ENCODE results near the gene ICAM5.
"Not testable (repeated sequence)": the region's sequence is repeated elsewhere in the genome, so short reads cannot be mapped to it uniquely, and the experiment has no call there.

ICAM5 gene

GRCh38 chr19:10321417-10321797 is 31.7 kb downstream of the ICAM5 start:
- DNase-seq, result no peak

- no peak for DNase-seq
Measured at GRCh38 chr19:10321874-10322835, 32.4 kb downstream of the ICAM5 start.

- no peak for DNase-seq
Measured at GRCh38 chr19:10325732-10326131, 36.0 kb downstream of the ICAM5 start.

GRCh38 chr19:10327793-10328192 is 38.0 kb downstream of the ICAM5 start:
- DNase-seq, result no peak

GRCh38 chr19:10328558-10329429 is 39.0 kb downstream of the ICAM5 start:
- no peak for DNase-seq

- DNase-seq, result no peak
Measured at GRCh38 chr19:10329555-10329954, 39.8 kb downstream of the ICAM5 start.

GRCh38 chr19:10332158-10332964 is 42.6 kb downstream of the ICAM5 start:
- no peak for DNase-seq

GRCh38 chr19:10332965-10333757 is 43.4 kb downstream of the ICAM5 start, which contains the start of gene RAVER1:
Gene RAVER1, minus strand, starts transcription at chr19:10333529. Its CDS starts 22 bp downstream, at chr19:10333507.
- DNase-seq, result peak; percentile 98

GRCh38 chr19:10333758-10334587 is 44.2 kb downstream of the ICAM5 start:
- no peak for DNase-seq

- peak; percentile 28 to 45 for DNase-seq
Measured at GRCh38 chr19:10334588-10335351, 45.0 kb downstream of the ICAM5 start.

- no peak for DNase-seq
Measured at GRCh38 chr19:10335352-10335985, 45.7 kb downstream of the ICAM5 start.

GRCh38 chr19:10336725-10337124 is 47.0 kb downstream of the ICAM5 start:
- DNase-seq, result not testable (repeated sequence)

GRCh38 chr19:10338940-10339339 is 49.2 kb downstream of the ICAM5 start:
- no peak for DNase-seq

GRCh38 chr19:10339380-10339960 is 49.7 kb downstream of the ICAM5 start, which contains the start of gene ICAM3:
Gene ICAM3, minus strand, starts transcription at chr19:10339624. Its CDS starts 10 bp downstream, at chr19:10339614.
- DNase-seq, result peak; percentile 66 to 68

GRCh38 chr19:10339977-10340376 is 50.2 kb downstream of the ICAM5 start:
- peak in 1 of 2 donors; percentile 16 for DNase-seq

GRCh38 chr19:10343495-10343894 is 53.7 kb downstream of the ICAM5 start:
- DNase-seq, result no peak

- DNase-seq, result no peak
Measured at GRCh38 chr19:10344780-10345179, 55.0 kb downstream of the ICAM5 start.

Data from CD4-positive, alpha-beta T cell treated with Interleukin-4 for 1 hour (primary cell).